Ishikawa (cell line): ENCODE results near the gene PLPPR1.

Source experiments
- CEBPB ChIP-seq: IDR thresholded peaks from 2 replicates; pipeline ENCODE4 v1.6.1; 2012
- CREB1 ChIP-seq: IDR thresholded peaks from 2 replicates; pipeline ENCODE4 v1.6.1; 2012; ENCODE audit warnings: low read depth
- EGR1 ChIP-seq: IDR thresholded peaks from 2 replicates; pipeline ENCODE4 v1.6.1; 2012
- EP300 ChIP-seq: IDR thresholded peaks from 2 replicates; pipeline ENCODE4 v1.6.1; 2012; ENCODE audit warnings: borderline replicate concordance
- FOXM1 ChIP-seq: IDR thresholded peaks from 2 replicates; pipeline ENCODE4 v1.6.1; 2012; ENCODE audit warnings: low read depth, borderline replicate concordance
- MAX ChIP-seq: IDR thresholded peaks from 2 replicates; pipeline ENCODE4 v1.6.1; 2012
- NFIC ChIP-seq: IDR thresholded peaks from 2 replicates; pipeline ENCODE4 v1.6.1; 2012
- RAD21 ChIP-seq: IDR thresholded peaks from 2 replicates; pipeline ENCODE4 v1.6.1; 2012; ENCODE audit warnings: low read depth
- REST ChIP-seq: IDR thresholded peaks from 2 replicates; pipeline ENCODE4 v1.6.1; 2012; ENCODE audit warnings: low read depth, mild to moderate bottlenecking
- TAF1 ChIP-seq: IDR thresholded peaks from 2 replicates; pipeline ENCODE4 v1.6.1; 2012; ENCODE audit warnings: low read depth, mild to moderate bottlenecking
- TCF12 ChIP-seq: IDR thresholded peaks from 2 replicates; pipeline ENCODE4 v1.6.1; 2012; ENCODE audit warnings: low read depth
- TEAD4 ChIP-seq: IDR thresholded peaks from 2 replicates; pipeline ENCODE4 v1.6.1; 2012
- USF1 ChIP-seq: IDR thresholded peaks from 2 replicates; pipeline ENCODE4 v1.6.1; 2012
- YY1 ChIP-seq: IDR thresholded peaks from 2 replicates; pipeline ENCODE4 v1.6.1; 2012; ENCODE audit warnings: low read depth
- ZBTB7A ChIP-seq: IDR thresholded peaks from 2 replicates; pipeline ENCODE4 v1.6.1; 2012; ENCODE audit warnings: low read depth

The PLPPR1 gene

GRCh38 chr9:101353683-101354082 lies 325.2 kb downstream of the PLPPR1 start:
- TF ChIP-seq EGR1 (no peak), YY1 (no peak), TAF1 (no peak), TCF12 (no peak), TEAD4 (no peak), REST (no peak)

GRCh38 chr9:101354143-101354764 lies 325.7 kb downstream of the PLPPR1 start:
- no peak for TF ChIP-seq EP300
- TF ChIP-seq FOXM1: no peak
- TF ChIP-seq TEAD4: no peak
- no peak for TF ChIP-seq TAF1
- TF ChIP-seq CEBPB: no peak
- TF ChIP-seq USF1: no peak
- no peak for TF ChIP-seq MAX
- no peak for TF ChIP-seq REST
- TF ChIP-seq TCF12: no peak
- no peak for TF ChIP-seq YY1
- no peak for TF ChIP-seq ZBTB7A
- TF ChIP-seq NFIC: no peak
- TF ChIP-seq RAD21: no peak
- no peak for TF ChIP-seq CREB1
- TF ChIP-seq EGR1: no peak

GRCh38 chr9:101354765-101355708 lies 326.5 kb downstream of the PLPPR1 start:
- TF ChIP-seq TAF1 (no peak), NFIC (no peak), MAX (no peak), EGR1 (no peak), TCF12 (no peak), RAD21 (no peak), ZBTB7A (no peak), REST (no peak), TEAD4 (no peak), FOXM1 (no peak), USF1 (no peak), EP300 (no peak), CREB1 (no peak), YY1 (no peak)

GRCh38 chr9:101356619-101357018 lies 328.1 kb downstream of the PLPPR1 start:
- TF ChIP-seq EGR1 (no peak), USF1 (no peak), YY1 (no peak), TEAD4 (no peak), TCF12 (no peak)
